IMR-90 (cell line): ENCODE results near the gene PRUNE2. TPM values are rescaled to one million over a fixed set of nuclear protein-coding genes. Genes with fewer than 3 reads are reported as not detected.

Experiments used
- ATAC-seq: fragments of 200-7000 bp; cut with Tn5 transposase; 2 replicates; pipeline ENCODE4 v1.9.1; 2020; ENCODE audit warnings: low read depth, mild to moderate bottlenecking, moderate library complexity
- BruUV-seq: library from RNA; stranded (reverse); fragments of 400-500 nt; replicated peaks from 2 replicates; lab custom pipeline; 2021; lab: Mats Ljungman, UMichigan
- CTCF ChIA-PET: fragments of 300-600 bp; formaldehyde crosslinking; extraction: SDS; loops from one replicate; lab custom pipeline; 2021; ENCODE audit warnings: antibody characterized with exemption; lab: Yijun Ruan, JAX
- POLR2A ChIA-PET: fragments of 300-600 bp; sonication (Branson Sonifier 250); formaldehyde crosslinking; loops from one replicate; lab custom pipeline; 2022; ENCODE audit warnings: antibody characterized with exemption; ENCODE audit not compliant: unreplicated experiment; lab: Charles Lee
- DNase-seq: peaks from one replicate; pipeline ENCODE4 v3.0.0; 2013
- H2AFZ ChIP-seq: replicated peaks from 2 replicates; pipeline ENCODE3; 2013; ENCODE audit warnings: low read length, mild to moderate bottlenecking; ENCODE audit not compliant: poor library complexity
- H2AK5ac ChIP-seq: 2 replicates; pipeline ENCODE4 v1.6.1; 2013; ENCODE audit warnings: low read depth, low read length, inconsistent platforms
- H2AK9ac ChIP-seq: replicated peaks from 2 replicates; pipeline ENCODE3; 2013; ENCODE audit warnings: mild to moderate bottlenecking, low read depth, low read length, moderate library complexity; ENCODE audit not compliant: poor library complexity
- H2BK120ac ChIP-seq: 2 replicates; pipeline ENCODE4 v1.6.1; 2013; ENCODE audit warnings: low read depth, low read length, inconsistent platforms
- H2BK15ac ChIP-seq: 3 replicates; pipeline ENCODE4 v1.6.1; 2013; ENCODE audit warnings: low read depth, low read length, inconsistent platforms
- H2BK20ac ChIP-seq: 2 replicates; pipeline ENCODE4 v1.6.1; 2013; ENCODE audit warnings: low read depth, mild to moderate bottlenecking, inconsistent platforms, low read length, moderate library complexity
- H2BK5ac ChIP-seq: 2 replicates; pipeline ENCODE4 v1.6.1; 2013; ENCODE audit warnings: mild to moderate bottlenecking, low read depth, low read length, inconsistent platforms; ENCODE audit not compliant: poor library complexity, severe bottlenecking
- H3K14ac ChIP-seq: replicated peaks from 2 replicates; pipeline ENCODE4 v1.6.1; 2013; ENCODE audit warnings: low read depth, low read length, inconsistent platforms
- H3K18ac ChIP-seq: 2 replicates; pipeline ENCODE4 v1.6.1; 2013; ENCODE audit warnings: low read depth, low read length, control low read depth
- H3K23ac ChIP-seq: 2 replicates; pipeline ENCODE4 v1.6.1; 2013; ENCODE audit warnings: low read depth, low read length, inconsistent platforms
- H3K27ac ChIP-seq: 2 replicates; pipeline ENCODE4 v1.5.1; 2013; ENCODE audit warnings: mild to moderate bottlenecking, control low read depth, low read length; ENCODE audit not compliant: insufficient read depth
- H3K27me3 ChIP-seq: 2 replicates; pipeline ENCODE4 v1.6.1; 2013; ENCODE audit warnings: low read length; ENCODE audit not compliant: control insufficient read depth, insufficient read depth
- H3K36me3 ChIP-seq: 2 replicates; pipeline ENCODE4 v1.6.1; 2013; ENCODE audit warnings: low read length, mixed read lengths; ENCODE audit not compliant: control insufficient read depth, insufficient read depth
- H3K4ac ChIP-seq: 2 replicates; pipeline ENCODE4 v1.6.1; 2013; ENCODE audit warnings: low read depth, low read length, inconsistent platforms
- H3K4me1 ChIP-seq: 2 replicates; pipeline ENCODE4 v1.6.1; 2013; ENCODE audit warnings: low read length, mixed read lengths; ENCODE audit not compliant: control insufficient read depth, insufficient read depth
- H3K4me2 ChIP-seq: 2 replicates; pipeline ENCODE4 v1.6.1; 2013; ENCODE audit warnings: low read depth, mild to moderate bottlenecking, control low read depth, low read length, moderate library complexity
- H3K4me3 ChIP-seq: 2 replicates; pipeline ENCODE4 v1.5.1; 2013; ENCODE audit warnings: low read depth, mild to moderate bottlenecking, control low read depth, low read length, moderate library complexity; ENCODE audit not compliant: insufficient read depth
- H3K56ac ChIP-seq: 2 replicates; pipeline ENCODE4 v1.6.1; 2013; ENCODE audit warnings: low read length, inconsistent platforms; ENCODE audit not compliant: insufficient read depth; ENCODE audit errors: extremely low read depth
- H3K79me1 ChIP-seq, 2 experiments: 2 replicates each; pipeline ENCODE4 v1.6.1; 2013; ENCODE audit warnings: low read length in 2 of 2, inconsistent platforms in 1 of 2, low read depth in 1 of 2
- H3K9ac ChIP-seq: 2 replicates; pipeline ENCODE4 v1.6.1; 2013; ENCODE audit warnings: low read depth, low read length, control low read depth
- H3K9me1 ChIP-seq: 2 replicates; pipeline ENCODE4 v1.6.1; 2013; ENCODE audit warnings: low read length, inconsistent platforms; ENCODE audit not compliant: insufficient read depth
- H3K9me3 ChIP-seq: 2 replicates; pipeline ENCODE4 v1.6.1; 2013; ENCODE audit warnings: low read length; ENCODE audit not compliant: control insufficient read depth, insufficient read depth
- H4K20me1 ChIP-seq: 2 replicates; pipeline ENCODE4 v1.6.1; 2013; ENCODE audit warnings: low read length, inconsistent platforms; ENCODE audit not compliant: insufficient read depth
- H4K5ac ChIP-seq: 2 replicates; pipeline ENCODE4 v1.6.1; 2013; ENCODE audit warnings: mild to moderate bottlenecking, low read depth, low read length, control low read depth
- H4K8ac ChIP-seq, 2 experiments: 2 replicates each; pipeline ENCODE4 v1.6.1; 2013; ENCODE audit warnings: low read depth in 2 of 2, low read length in 2 of 2, control low read depth in 1 of 2, inconsistent platforms in 1 of 2
- H4K91ac ChIP-seq: 2 replicates; pipeline ENCODE4 v1.6.1; 2013; ENCODE audit warnings: low read depth, low read length, inconsistent platforms; ENCODE audit not compliant: insufficient read depth
- RCOR1 ChIP-seq: IDR thresholded peaks from 2 replicates; pipeline ENCODE4 v1.6.1; 2012; ENCODE audit warnings: mild to moderate bottlenecking, low read length, improper control_type of control experiment; ENCODE audit not compliant: insufficient replicate concordance
- WGBS, 2 experiments: methylation state at CpG; one replicate each; pipeline versions ENCODE4 v1.1.5 to v1.1.7; 2013; ENCODE audit warnings: missing lambda C conversion rate in 2 of 2; ENCODE audit not compliant: insufficient read length in 1 of 2; ENCODE audit errors: extremely low coverage in 2 of 2; 5-methylcytosine and 5-hydroxymethylcytosine counted together
- dilution Hi-C: fragments of 300-500 bp; cut with HindIII; formaldehyde crosslinking; loops from one replicate; pipeline ENCODE4 v1.14.3; 2018; ENCODE audit warnings: low sequenced_read_pairs; ENCODE audit not compliant: unreplicated experiment
- in situ Hi-C: fragments of 300-500 bp; cut with MboI; formaldehyde crosslinking; loops from 3 replicates; pipeline ENCODE4 v1.14.3; 2019; ENCODE audit warnings: low sequenced_read_pairs, inconsistent platforms, mixed read lengths
- intact Hi-C: fragments of 100-400 bp; cut with micrococcal nuclease; formaldehyde crosslinking; loops from 2 replicates; pipeline ENCODE4 v1.10.0; 2022
- polyA plus RNA-seq, 3 experiments: library from polyadenylated mRNA; depleted of rRNA; stranded (reverse); fragments of >200 nt; gene quantifications; 2 replicates each; pipeline ENCODE4 v1.2.3, GENCODE V29; 2012; ENCODE audit warnings: low replicate concordance in 1 of 3
- total RNA-seq: library from RNA; depleted of rRNA; stranded (reverse); fragments of >200 nt; gene quantifications from 2 replicates; pipeline ENCODE4 v1.2.3, GENCODE V29; 2012

The PRUNE2 gene
- total and polyA plus RNA-seq, 2 of the 4 experiments (the other 2 are of a cell fraction): 0.70 to 1.6 TPM

DNA sequence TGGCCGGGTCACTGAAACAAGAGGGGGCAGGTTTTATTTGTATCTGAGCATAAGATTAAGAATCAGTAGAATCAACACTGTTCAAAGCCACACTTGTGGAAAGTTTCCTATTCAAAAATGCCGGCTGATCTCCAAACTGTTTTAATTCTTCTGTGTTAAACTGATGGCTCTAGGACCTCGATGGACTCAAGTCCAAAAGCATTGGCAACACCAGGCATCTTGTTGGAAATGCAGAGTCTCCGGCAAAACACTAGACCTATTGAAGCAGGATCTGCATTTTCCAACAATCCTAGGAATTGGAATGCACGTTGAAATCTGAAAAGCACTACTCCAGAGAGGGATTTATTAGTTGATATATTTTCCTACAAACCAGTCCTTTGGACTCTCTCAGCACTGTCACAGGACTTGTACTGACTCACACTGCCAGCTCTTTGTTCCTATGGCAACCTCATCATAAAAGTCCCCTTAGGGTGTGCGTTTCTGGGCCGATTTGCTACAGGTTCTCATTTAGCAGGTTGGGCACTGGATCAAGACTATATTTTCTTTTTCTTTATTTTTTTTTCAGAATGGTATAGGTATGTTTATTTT, 189.7 kb downstream of the PRUNE2 start:
- Histone ChIP-seq H3K9ac (no peak overlapping the region), H4K8ac (no peak overlapping the region), H3K4me3 (no peak overlapping the region), H4K20me1 (no peaks in the 10 kb centered on the region), H3K79me1 (no peaks in the 10 kb centered on the region), H2BK120ac (no peak overlapping the region), H2BK15ac (no peak overlapping the region), H2BK5ac (no peak overlapping the region), H3K36me3 (no peaks in the 10 kb centered on the region), H2AFZ (no peak overlapping the region), H3K23ac (no peak overlapping the region), H3K27ac (no peak overlapping the region), H3K27me3 (no peaks in the 10 kb centered on the region; the same call in 1 of the 2 replicates), H2AK5ac (no peak overlapping the region), H3K4me1 (no peaks in the 10 kb centered on the region), H3K9me1 (no peaks in the 10 kb centered on the region), H3K18ac (no peak overlapping the region), H3K4ac (no peak overlapping the region), H3K9me3 (no peaks in the 10 kb centered on the region), H3K56ac (no peak overlapping the region), H4K5ac (no peak overlapping the region), H3K14ac (no peak overlapping the region), H2BK20ac (no peak overlapping the region), H4K91ac (no peak overlapping the region), H3K4me2 (no peak overlapping the region), H2AK9ac (no peak overlapping the region)
- in situ Hi-C loops: loop anchor here (25.0 kb wide), 1 partner anchor 829 kb away; the partner anchor contains the start of gene PCSK5
- WGBS, 2 experiments: 86% methylated on average over 2 of the region's 7 CpGs; no CpG with 5 or more reads in 1 of the 2 experiments
- dilution Hi-C loops: no loop called here
- no peak for DNase-seq
- ATAC-seq: no peak
- CTCF ChIA-PET: no interaction called here
- no peak for TF ChIP-seq RCOR1
- intact Hi-C loops: no loop called here
- POLR2A ChIA-PET: no interaction called here
- no TSS peak for BruUV-seq
